ENCODE measurements around the gene TYMP. TPM values are rescaled to one million over a fixed set of nuclear protein-coding genes. Genes with fewer than 3 reads are reported as not detected.

TYMP gene
- total and polyA plus RNA-seq, 2 of the 8 experiments (the other 6 are each of a cell fraction or from before 2014, with no cell fraction given) = 0.43 to 0.48 TPM

- H4K91ac ChIP-seq (replicated peaks; ENCODE audit: insufficient read length, low read length) = no peak overlapping the region
- H4K8ac ChIP-seq (ENCODE audit: extremely low read depth, insufficient read depth, low read length) = peak overlapping the region; percentile 85; the same call in 1 of the 2 replicates
- H3K23me2 ChIP-seq (ENCODE audit: low read depth, low read length) = no peaks in the 10 kb centered on the region
- H3K4me2 ChIP-seq (ENCODE audit: insufficient read depth in 1 of 2, low read depth in 2 of 2, low read length in 2 of 2) = no peak overlapping the region
- no peaks in the 10 kb centered on the region for H3K9me3 ChIP-seq (ENCODE audit: insufficient read depth in 2 of 2, low read depth in 1 of 2, low read length in 1 of 2)
- no peak overlapping the region for H2BK20ac ChIP-seq (ENCODE audit: low read length)
- no peaks in the 10 kb centered on the region for H3K79me1 ChIP-seq (ENCODE audit: low read depth, low read length)
- H3K9ac ChIP-seq (replicated peaks in 1 of 4; ENCODE audit: extremely low read depth in 1 of 4, low read depth in 3 of 4, low read length in 3 of 4) = no peak overlapping the region
- H3K23ac ChIP-seq (ENCODE audit: insufficient read length) = no peak overlapping the region
- no peak overlapping the region for H2BK5ac ChIP-seq (ENCODE audit: low read depth, low read length)
- H2BK12ac ChIP-seq (ENCODE audit: low read depth, low read length) = no peak overlapping the region
- FAIRE-seq (no peak), DNase-seq (ENCODE audit: low read depth in 1 of 2, low spot score in 2 of 2) (no peak)
- H3K4me1 ChIP-seq (replicated peaks in 1 of 4; ENCODE audit: control insufficient read depth in 3 of 4, insufficient read depth in 4 of 4, low read length in 3 of 4) = no peaks in the 10 kb centered on the region; a peak in 1 of 7 replicates
- no peak overlapping the region for H3K27ac ChIP-seq (ENCODE audit: low read depth, low read length)
- CTCF ChIA-PET (ENCODE audit: partially characterized antibody) = no interaction called here
- H3K14ac ChIP-seq (ENCODE audit: insufficient read length) = no peak overlapping the region
- H3K27me3 ChIP-seq (replicated peaks in 1 of 4; ENCODE audit: control insufficient read depth in 3 of 4, extremely low read depth in 1 of 4, insufficient read depth in 3 of 4, low read length in 3 of 4) = peaks cover 0 to 2% (median 0%) of the 10 kb centered on the region in 4 experiments; a peak in 1 of 7 replicates
- no peak overlapping the region for H2AK5ac ChIP-seq (ENCODE audit: low read depth, low read length)
- H4K20me1 ChIP-seq (replicated peaks in 1 of 2; ENCODE audit: control insufficient read depth in 1 of 2, insufficient read depth in 2 of 2, low read length in 2 of 2) = peaks cover 0 to 2% of the 10 kb centered on the region in 2 experiments
- H2BK120ac ChIP-seq (replicated peaks; ENCODE audit: low read depth, low read length) = no peak overlapping the region
- no peak overlapping the region for H3K18ac ChIP-seq (ENCODE audit: extremely low read depth, low read length)
- H4K5ac ChIP-seq (ENCODE audit: insufficient read length, low read depth, low read length) = no peak overlapping the region
- H2AFZ ChIP-seq (ENCODE audit: low read length) = no peak overlapping the region
- no peak overlapping the region for H3K4me3 ChIP-seq (ENCODE audit: extremely low read depth in 1 of 4, insufficient read depth in 2 of 4, low read depth in 3 of 4, low read length in 4 of 4)
- POLR2A ChIA-PET (ENCODE audit: partially characterized antibody) = no interaction called here
- H3K4ac ChIP-seq (replicated peaks; ENCODE audit: insufficient read length, low read depth, low read length) = no peak overlapping the region
- H3K79me2 ChIP-seq (ENCODE audit: control insufficient read depth in 1 of 2, insufficient read depth in 2 of 2, low read length in 2 of 2) = no peaks in the 10 kb centered on the region
- no peak overlapping the region for H3K56ac ChIP-seq (replicated peaks; ENCODE audit: insufficient read length, low read depth, low read length)
- no peak overlapping the region for H2BK15ac ChIP-seq (ENCODE audit: low read length)
- H3K36me3 ChIP-seq (ENCODE audit: control insufficient read depth in 2 of 4, insufficient read depth in 4 of 4, low read length in 3 of 4) = no peaks in the 10 kb centered on the region
- WGBS, 2 experiments (ENCODE audit: extremely low coverage in 1 of 2, insufficient coverage in 1 of 2, insufficient read length in 1 of 2, insufficient replicate concordance in 2 of 2, low coverage in 1 of 2, low lambda C conversion rate in 2 of 2, missing lambda C conversion rate in 1 of 2) = 89% methylated on average over 8 of the region's 18 CpGs; no CpG with 5 or more reads in 1 of the 2 experiments
Observed at GRCh38 chr22:50488006-50488677, 41.7 kb downstream of the TYMP start.
